ENCODE results near the gene RAP1A. TPM values are rescaled to one million over a fixed set of nuclear protein-coding genes. Genes with fewer than 3 reads are reported as not detected.

Gene RAP1A
- total RNA-seq, 2 donors from 2014 or later, result 28.5 to 35.0 TPM

DNA sequence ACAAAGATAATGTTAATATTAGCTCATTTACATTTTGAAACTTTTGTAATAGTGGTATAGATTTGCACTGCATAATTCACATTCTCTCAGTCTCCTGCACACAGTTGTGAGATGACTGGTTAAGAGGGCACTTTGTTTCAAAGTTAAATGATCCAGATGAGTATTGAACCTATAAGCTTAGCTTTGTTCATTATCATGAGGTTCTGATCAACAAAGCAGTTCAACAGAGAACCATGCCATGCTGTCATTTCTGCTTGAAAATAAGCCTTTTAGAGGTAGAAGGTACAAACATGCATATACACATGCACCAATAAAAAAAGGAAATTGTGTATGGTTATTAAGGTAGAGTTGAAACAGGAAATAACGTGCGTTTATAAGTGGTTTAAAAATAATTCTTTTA lies 4.8 kb downstream of the RAP1A start:
- TF ChIP-seq, protein P1, sequence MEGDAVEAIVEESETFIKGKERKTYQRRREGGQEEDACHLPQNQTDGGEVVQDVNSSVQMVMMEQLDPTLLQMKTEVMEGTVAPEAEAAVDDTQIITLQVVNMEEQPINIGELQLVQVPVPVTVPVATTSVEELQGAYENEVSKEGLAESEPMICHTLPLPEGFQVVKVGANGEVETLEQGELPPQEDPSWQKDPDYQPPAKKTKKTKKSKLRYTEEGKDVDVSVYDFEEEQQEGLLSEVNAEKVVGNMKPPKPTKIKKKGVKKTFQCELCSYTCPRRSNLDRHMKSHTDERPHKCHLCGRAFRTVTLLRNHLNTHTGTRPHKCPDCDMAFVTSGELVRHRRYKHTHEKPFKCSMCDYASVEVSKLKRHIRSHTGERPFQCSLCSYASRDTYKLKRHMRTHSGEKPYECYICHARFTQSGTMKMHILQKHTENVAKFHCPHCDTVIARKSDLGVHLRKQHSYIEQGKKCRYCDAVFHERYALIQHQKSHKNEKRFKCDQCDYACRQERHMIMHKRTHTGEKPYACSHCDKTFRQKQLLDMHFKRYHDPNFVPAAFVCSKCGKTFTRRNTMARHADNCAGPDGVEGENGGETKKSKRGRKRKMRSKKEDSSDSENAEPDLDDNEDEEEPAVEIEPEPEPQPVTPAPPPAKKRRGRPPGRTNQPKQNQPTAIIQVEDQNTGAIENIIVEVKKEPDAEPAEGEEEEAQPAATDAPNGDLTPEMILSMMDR (conservative IDR thresholded peaks at IDR 0.05), result no peak
- Histone ChIP-seq H3K27me3 (ENCODE audit: control insufficient read depth, insufficient read depth, low read length, poor library complexity, severe bottlenecking) (no peaks in the 10 kb centered on the region), H3K4me1 (ENCODE audit: control insufficient read depth, insufficient read depth, low read length) (peaks cover 3% of the 10 kb centered on the region), H3K4me3 (ENCODE audit: low read length) (no peak overlapping the region), H3K9ac (ENCODE audit: extremely low read depth, low read length, poor library complexity, severe bottlenecking) (no peak overlapping the region), H3K27ac (ENCODE audit: low read depth, low read length) (no peak overlapping the region), H3K36me3 (ENCODE audit: control insufficient read depth, insufficient read depth, low read length) (no peaks in the 10 kb centered on the region), H3K9me3 (ENCODE audit: control insufficient read depth, low read length) (no peaks in the 10 kb centered on the region)
- H3K4me3 Mint-ChIP-seq, result no peak overlapping the region
- peaks cover 24% of the 10 kb centered on the region for H3K4me1 Mint-ChIP-seq
- no peak for DNase-seq
- peaks cover 2% of the 10 kb centered on the region for H3K36me3 Mint-ChIP-seq (ENCODE audit: low read depth)
- no peaks in the 10 kb centered on the region for H3K9me3 Mint-ChIP-seq
- H3K27me3 Mint-ChIP-seq (ENCODE audit: insufficient read depth), result peaks cover under 1% of the 10 kb centered on the region
- no CpG with 5 or more reads among the region's 2 CpGs for WGBS, 2 experiments (ENCODE audit: insufficient coverage in 1 of 2, insufficient read length in 1 of 2)
- no peak overlapping the region for H3K27ac Mint-ChIP-seq

DNA sequence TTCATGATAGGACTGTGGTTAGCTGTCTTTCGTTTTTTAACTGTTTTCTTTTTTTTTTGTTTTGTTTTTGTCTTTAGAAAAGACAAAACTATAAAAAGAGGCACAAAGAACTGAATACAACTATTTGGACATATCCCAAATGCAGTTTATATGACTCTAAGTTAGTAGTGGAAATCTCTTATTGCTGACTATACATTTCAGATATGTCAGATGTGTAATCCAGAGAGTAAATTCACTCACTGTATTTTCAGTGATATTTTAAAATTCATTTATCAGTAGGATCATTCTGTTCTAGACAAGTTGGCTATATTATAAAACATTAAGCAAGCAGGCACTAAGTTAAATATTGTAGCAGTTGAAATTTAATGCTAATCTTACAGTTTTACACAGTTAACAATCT lies 5.7 kb downstream of the RAP1A start:
- Histone ChIP-seq H3K27ac (ENCODE audit: low read depth, low read length) (no peak overlapping the region), H3K9ac (ENCODE audit: extremely low read depth, low read length, poor library complexity, severe bottlenecking) (no peak overlapping the region), H3K4me1 (ENCODE audit: control insufficient read depth, insufficient read depth, low read length) (peaks cover 3% of the 10 kb centered on the region), H3K36me3 (ENCODE audit: control insufficient read depth, insufficient read depth, low read length) (no peaks in the 10 kb centered on the region), H3K9me3 (ENCODE audit: control insufficient read depth, low read length) (no peaks in the 10 kb centered on the region), H3K27me3 (ENCODE audit: control insufficient read depth, insufficient read depth, low read length, poor library complexity, severe bottlenecking) (no peaks in the 10 kb centered on the region), H3K4me3 (ENCODE audit: low read length) (no peak overlapping the region)
- H3K27me3 Mint-ChIP-seq (ENCODE audit: insufficient read depth), result no peaks in the 10 kb centered on the region
- peaks cover 2% of the 10 kb centered on the region for H3K36me3 Mint-ChIP-seq (ENCODE audit: low read depth)
- H3K27ac Mint-ChIP-seq, result no peak overlapping the region
- 100% methylated on average over 1 of the region's 1 CpG; no CpG with 5 or more reads in 1 of the 2 experiments for WGBS, 2 experiments (ENCODE audit: insufficient coverage in 1 of 2, insufficient read length in 1 of 2)
- no peak overlapping the region for H3K4me3 Mint-ChIP-seq
- DNase-seq, result no peak
- H3K4me1 Mint-ChIP-seq, result peaks cover 23% of the 10 kb centered on the region
- no peaks in the 10 kb centered on the region for H3K9me3 Mint-ChIP-seq
- TF ChIP-seq, protein P1 (conservative IDR thresholded peaks at IDR 0.05), result no peak

DNA sequence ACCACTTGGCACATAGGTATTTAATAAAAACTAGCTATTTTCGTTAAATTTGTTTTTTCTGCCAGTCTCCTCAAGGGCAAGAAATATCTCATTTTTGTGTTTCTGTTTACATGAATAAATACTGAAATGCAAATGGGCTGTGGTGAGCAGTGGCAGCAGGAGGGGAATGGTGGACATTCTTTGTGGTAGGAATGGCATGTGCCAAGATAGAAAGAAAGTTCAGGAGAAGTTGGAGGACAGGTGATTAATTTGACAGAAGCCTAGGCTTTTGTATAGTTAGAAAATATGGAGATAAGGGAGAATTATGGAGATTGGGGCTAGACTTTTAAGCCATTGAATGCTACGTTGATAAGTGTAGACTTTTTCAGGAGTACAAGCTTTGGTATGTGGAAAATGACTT lies 8.6 kb downstream of the RAP1A start:
- Histone ChIP-seq H3K27ac (ENCODE audit: low read depth, low read length) (no peak overlapping the region), H3K9me3 (ENCODE audit: control insufficient read depth, low read length) (no peaks in the 10 kb centered on the region), H3K27me3 (ENCODE audit: control insufficient read depth, insufficient read depth, low read length, poor library complexity, severe bottlenecking) (no peaks in the 10 kb centered on the region), H3K4me1 (ENCODE audit: control insufficient read depth, insufficient read depth, low read length) (no peaks in the 10 kb centered on the region), H3K4me3 (ENCODE audit: low read length) (no peak overlapping the region), H3K9ac (ENCODE audit: extremely low read depth, low read length, poor library complexity, severe bottlenecking) (no peak overlapping the region), H3K36me3 (ENCODE audit: control insufficient read depth, insufficient read depth, low read length) (no peaks in the 10 kb centered on the region)
- peaks cover 8% of the 10 kb centered on the region for H3K4me1 Mint-ChIP-seq
- peaks cover 2% of the 10 kb centered on the region for H3K36me3 Mint-ChIP-seq (ENCODE audit: low read depth)
- TF ChIP-seq, protein P1 (conservative IDR thresholded peaks at IDR 0.05), result no peak
- DNase-seq, result no peak
- H3K4me3 Mint-ChIP-seq, result no peak overlapping the region
- 85% methylated on average over 1 of the region's 2 CpGs; no CpG with 5 or more reads in 1 of the 2 experiments for WGBS, 2 experiments (ENCODE audit: insufficient coverage in 1 of 2, insufficient read length in 1 of 2)
- H3K27me3 Mint-ChIP-seq (ENCODE audit: insufficient read depth), result no peaks in the 10 kb centered on the region
- no peak overlapping the region for H3K27ac Mint-ChIP-seq
- H3K9me3 Mint-ChIP-seq, result no peaks in the 10 kb centered on the region
